HG02571 (cell line): ENCODE results near the gene MRPL34.
"Not testable (repeated sequence)": the region's sequence is repeated elsewhere in the genome, so short reads cannot be mapped to it uniquely, and the experiment has no call there.

Experiments used
- ATAC-seq: cut with Tn5 transposase; IDR thresholded peaks from one replicate; pipeline ENCODE4 v1.9.1; 2021; ENCODE audit warnings: mild to moderate bottlenecking, moderate library complexity; ENCODE audit not compliant: unreplicated experiment

Gene MRPL34

GRCh38 chr19:17285415-17286135 lies 20.1 kb upstream of the MRPL34 start:
- ATAC-seq = no peak

- ATAC-seq = no peak
These were observed 19.4 kb upstream of the MRPL34 start for GRCh38 chr19:17286263-17286662.

GRCh38 chr19:17286752-17287151 lies 18.9 kb upstream of the MRPL34 start:
- ATAC-seq = no peak

GRCh38 chr19:17289489-17289888 lies 16.2 kb upstream of the MRPL34 start:
- no peak for ATAC-seq

- peak; percentile 63 for ATAC-seq
These were observed 13.2 kb upstream of the MRPL34 start for GRCh38 chr19:17292301-17293074.

- no peak for ATAC-seq
These were observed 12.1 kb upstream of the MRPL34 start for GRCh38 chr19:17293605-17294004.

GRCh38 chr19:17294051-17294891 lies 11.4 kb upstream of the MRPL34 start:
- no peak for ATAC-seq

GRCh38 chr19:17295551-17295950 lies 10.1 kb upstream of the MRPL34 start:
- not testable (repeated sequence) for ATAC-seq

GRCh38 chr19:17296273-17296672 lies 9.4 kb upstream of the MRPL34 start:
- no peak for ATAC-seq

GRCh38 chr19:17296976-17297375 lies 8.7 kb upstream of the MRPL34 start:
- ATAC-seq = no peak

- ATAC-seq = no peak
These were observed 4.6 kb upstream of the MRPL34 start for GRCh38 chr19:17300992-17301619.

GRCh38 chr19:17302391-17303166 lies 3.1 kb upstream of the MRPL34 start:
- no peak for ATAC-seq

GRCh38 chr19:17303167-17303939 lies 2.3 kb upstream of the MRPL34 start, which contains the start of gene ABHD8:
Gene ABHD8 (minus strand): TSS chr19:17303425. CDS start chr19:17301616, 1,809 bp downstream.
- ATAC-seq = peak; percentile 48

- no peak for ATAC-seq
These were observed 1.8 kb upstream of the MRPL34 start for GRCh38 chr19:17303940-17304267.

GRCh38 chr19:17304386-17305215 lies 1.1 kb upstream of the MRPL34 start:
- no peak for ATAC-seq

- no peak for ATAC-seq
These were observed 506 bp upstream of the MRPL34 start for GRCh38 chr19:17305216-17305516.

- no peak for ATAC-seq
These were observed 628 bp downstream of the MRPL34 start for GRCh38 chr19:17306285-17306714.

- no peak for ATAC-seq
These were observed 2.3 kb downstream of the MRPL34 start for GRCh38 chr19:17307876-17308377.
